Activated CD8-positive, alpha-beta memory T cell treated with anti-CD3 and anti-CD28 coated beads for 36 hours (primary cell): ENCODE data around the gene DEPDC5. TPM values are rescaled to one million over a fixed set of nuclear protein-coding genes. Genes with fewer than 3 reads are reported as not detected.

Experiments
- CTCF ChIA-PET: fragments of 350-600 bp; sonication (Branson Sonifier 250); formaldehyde crosslinking; loops from one replicate; lab custom pipeline; 2021; ENCODE audit warnings: antibody characterized with exemption; lab: Charles Lee
- POLR2A ChIA-PET: fragments of 350-600 bp; sonication (Branson Sonifier 250); formaldehyde crosslinking; loops from one replicate; lab custom pipeline; 2021; ENCODE audit warnings: antibody characterized with exemption; lab: Charles Lee
- total RNA-seq, 2 experiments: library from RNA; stranded (reverse); gene quantifications; one replicate each; pipeline ENCODE4 v1.2.3, GENCODE V29; 2021

Gene DEPDC5
- total RNA-seq, 2 experiments from 2014 or later, result 35.1 to 38.2 TPM

- ChIA-PET CTCF (interaction anchor here (0.7 to 3.7 kb wide), 3 partner anchors 20 to 281 kb away, joined by 3 to 22 read pairs (median 3); no protein-coding TSS in a partner anchor), POLR2A (no interaction called here)
Measured at GRCh38 chr22:31950226-31950625, 196.4 kb downstream of the DEPDC5 start.

GRCh38 chr22:31951194-31952093 lies 197.6 kb downstream of the DEPDC5 start:
- ChIA-PET CTCF (interaction anchor here (0.9 to 3.7 kb wide), 4 partner anchors 19 to 286 kb away, joined by 3 to 22 read pairs (median 4); no protein-coding TSS in a partner anchor), POLR2A (interaction anchor here (0.8 to 0.9 kb wide), 3 partner anchors 121 to 289 kb away, joined by 3 to 5 read pairs (median 3); partner anchors contain the start of gene PISD)

- ChIA-PET POLR2A (no interaction called here), CTCF (interaction anchor here (0.6 to 1.6 kb wide), 2 partner anchors 19 to 124 kb away, joined by 3 to 8 read pairs; no protein-coding TSS in a partner anchor)
Measured at GRCh38 chr22:31952094-31952401, 198.2 kb downstream of the DEPDC5 start.

- ChIA-PET POLR2A (no interaction called here), CTCF (interaction anchor here (0.5 to 1.6 kb wide), 4 partner anchors 18 to 785 kb away, joined by 3 to 8 read pairs (median 4); no protein-coding TSS in a partner anchor)
Measured at GRCh38 chr22:31952472-31952871, 198.7 kb downstream of the DEPDC5 start.

- POLR2A ChIA-PET, result no interaction called here
- CTCF ChIA-PET, result interaction anchor here (0.6 to 1.6 kb wide), 3 partner anchors 18 to 313 kb away, joined by 3 to 8 read pairs (median 4); no protein-coding TSS in a partner anchor
Measured at GRCh38 chr22:31953261-31953660, 199.4 kb downstream of the DEPDC5 start.

- ChIA-PET POLR2A (no interaction called here), CTCF (interaction anchor here (0.7 to 2.2 kb wide), 4 partner anchors 13 to 86 kb away, joined by 3 to 12 read pairs (median 4); no protein-coding TSS in a partner anchor)
Measured at GRCh38 chr22:31954535-31955523, 201.0 kb downstream of the DEPDC5 start.

GRCh38 chr22:31956360-31956759 lies 202.5 kb downstream of the DEPDC5 start:
- ChIA-PET CTCF (interaction anchor here (2.2 kb wide), 1 partner anchor 14 kb away, joined by 12 read pairs; no protein-coding TSS in a partner anchor), POLR2A (interaction anchor here (0.7 kb wide), 1 partner anchor 519 kb away, joined by 3 read pairs; no protein-coding TSS in a partner anchor)

Other genes with a start within 250 kb of the DEPDC5 start
- gene PISD, start 91.8 kb upstream of the DEPDC5 start, total RNA-seq, result 10 to 100 TPM; 53.1 to 53.9 TPM
- gene PRR14L, start 3.9 kb upstream of the DEPDC5 start, total RNA-seq, result 10 to 100 TPM; 45.2 to 45.6 TPM
- gene YWHAH, start 190.5 kb downstream of the DEPDC5 start, total RNA-seq, result 100 to 1,000 TPM; 199 to 223 TPM